Erythroblast (primary cell): ENCODE measurements around the gene PLOD1.

Source experiments
- GATA1 ChIP-seq: IDR thresholded peaks from 2 replicates; pipeline ENCODE4 v1.6.1; 2011; ENCODE audit warnings: low read depth, mild to moderate bottlenecking, control low read depth, low read length, moderate library complexity
- POLR2A ChIP-seq: IDR thresholded peaks from 2 replicates; pipeline ENCODE4 v1.6.1; 2011; ENCODE audit warnings: mild to moderate bottlenecking, low read length

- no peak for TF ChIP-seq POLR2A
- TF ChIP-seq GATA1 = no peak
These were observed 40.6 kb upstream of the PLOD1 start for GRCh38 chr1:11893907-11894251.
